Stimulated activated CD4-positive, alpha-beta T cell treated with anti-CD3 and anti-CD28 coated beads, Interleukin-15, amount 100 ng/mL, for 24 hours (primary cell): ENCODE measurements around the gene BAG3.
A peak's percentile ranks its signal among the peaks of the same experiment; 100 is the strongest.
"Not testable (repeated sequence)": the region's sequence is repeated elsewhere in the genome, so short reads cannot be mapped to it uniquely, and the experiment has no call there.

Experiments
- DNase-seq: peaks from one replicate; pipeline ENCODE4 v3.0.0-alpha.2; 2020

Gene BAG3

GRCh38 chr10:119700321-119700954, 49.3 kb downstream of the BAG3 start:
- no peak for DNase-seq

GRCh38 chr10:119701861-119702260, 50.7 kb downstream of the BAG3 start:
- DNase-seq = no peak

- no peak for DNase-seq
Measured at GRCh38 chr10:119702583-119702982, 51.4 kb downstream of the BAG3 start.

GRCh38 chr10:119703903-119704508, 52.8 kb downstream of the BAG3 start:
- no peak for DNase-seq

GRCh38 chr10:119705434-119705831, 54.3 kb downstream of the BAG3 start:
- peak; percentile 31 for DNase-seq

- no peak for DNase-seq
Measured at GRCh38 chr10:119706521-119707278, 55.5 kb downstream of the BAG3 start.

- peak; percentile 72 for DNase-seq
Measured at GRCh38 chr10:119707331-119707730, 56.2 kb downstream of the BAG3 start.

- DNase-seq = not testable (repeated sequence)
Measured at GRCh38 chr10:119710935-119711334, 59.8 kb downstream of the BAG3 start.

- DNase-seq = no peak
Measured at GRCh38 chr10:119713744-119714483, 62.7 kb downstream of the BAG3 start.

- DNase-seq = no peak
Measured at GRCh38 chr10:119714484-119714816, 63.3 kb downstream of the BAG3 start.

- no peak for DNase-seq
Measured at GRCh38 chr10:119715628-119716505, 64.7 kb downstream of the BAG3 start.

- no peak for DNase-seq
Measured at GRCh38 chr10:119723161-119723560, 72.0 kb downstream of the BAG3 start.

GRCh38 chr10:119723624-119724023, 72.4 kb downstream of the BAG3 start:
- DNase-seq = no peak

- DNase-seq = no peak
Measured at GRCh38 chr10:119724593-119725516, 73.7 kb downstream of the BAG3 start.

GRCh38 chr10:119725517-119725827, 74.3 kb downstream of the BAG3 start:
- no peak for DNase-seq

GRCh38 chr10:119725828-119726675, 74.9 kb downstream of the BAG3 start, which contains the start of gene INPP5F:
TSS of gene INPP5F (plus strand) at chr10:119726050. CDS start at chr10:119726263, 213 bp downstream.
- DNase-seq = peak; percentile 100

- peak; percentile 35 for DNase-seq
Measured at GRCh38 chr10:119726676-119727261, 75.6 kb downstream of the BAG3 start.
